Lung microvascular endothelial cell (primary cell): ENCODE data around the gene DCUN1D2. TPM values are rescaled to one million over a fixed set of nuclear protein-coding genes. Genes with fewer than 3 reads are reported as not detected.
"Not testable (repeated sequence)": the region's sequence is repeated elsewhere in the genome, so short reads cannot be mapped to it uniquely, and the experiment has no call there.

Source experiments
- DNase-seq, 2 donors: peaks; one replicate each; pipeline versions ENCODE4 v3.0.0 to v3.0.0-alpha.2; 2010; ENCODE audit warnings: low read depth in 2 of 2
- total RNA-seq: library from RNA; depleted of rRNA; stranded (reverse); fragments of >200 nt; gene quantifications from 2 replicates; pipeline ENCODE4 v1.2.1, GENCODE V29; 2014

The DCUN1D2 gene
- 5.2 and 6.2 TPM in 2 replicates for total RNA-seq

GRCh38 chr13:113490496-113491417, at the start of gene DCUN1D2:
Gene DCUN1D2 (minus strand): TSS chr13:113490711. CDS start chr13:113490669, 42 bp downstream.
- DNase-seq: peak; percentile 98 to 99

- DNase-seq: no peak
Observed at GRCh38 chr13:113539822-113540221, 49.3 kb upstream of the DCUN1D2 start.

- DNase-seq: no peak
Observed at GRCh38 chr13:113539176-113539575, 48.7 kb upstream of the DCUN1D2 start.

- DNase-seq: no peak
Observed at GRCh38 chr13:113538689-113539058, 48.2 kb upstream of the DCUN1D2 start.

- no peak for DNase-seq
Observed at GRCh38 chr13:113537909-113538688, 47.6 kb upstream of the DCUN1D2 start.

GRCh38 chr13:113537205-113537604, 46.7 kb upstream of the DCUN1D2 start:
- no peak for DNase-seq

GRCh38 chr13:113536461-113537110, 46.1 kb upstream of the DCUN1D2 start:
- DNase-seq: no peak

GRCh38 chr13:113535381-113535781, 44.9 kb upstream of the DCUN1D2 start:
- no peak for DNase-seq

- no peak for DNase-seq
Observed at GRCh38 chr13:113534236-113534860, 43.8 kb upstream of the DCUN1D2 start.

GRCh38 chr13:113533161-113533840, 42.8 kb upstream of the DCUN1D2 start:
- no peak for DNase-seq

GRCh38 chr13:113532156-113532806, 41.8 kb upstream of the DCUN1D2 start:
- peak in 1 of 2 donors; percentile 29 for DNase-seq

- DNase-seq: no peak
Observed at GRCh38 chr13:113531041-113531873, 40.7 kb upstream of the DCUN1D2 start.

GRCh38 chr13:113528813-113529180, 38.3 kb upstream of the DCUN1D2 start:
- no peak for DNase-seq

GRCh38 chr13:113528101-113528812, 37.7 kb upstream of the DCUN1D2 start:
- DNase-seq: no peak

- no peak for DNase-seq
Observed at GRCh38 chr13:113527272-113527958, 36.9 kb upstream of the DCUN1D2 start.

GRCh38 chr13:113526466-113527220, 36.1 kb upstream of the DCUN1D2 start:
- DNase-seq: no peak

- DNase-seq: not testable (repeated sequence)
Observed at GRCh38 chr13:113522438-113522837, 31.9 kb upstream of the DCUN1D2 start.
